Measurements from ENCODE around the gene TNFRSF19. TPM values are rescaled to one million over a fixed set of nuclear protein-coding genes. Genes with fewer than 3 reads are reported as not detected.

TNFRSF19 gene
- 1.6 and 5.8 TPM in 2 replicates for total RNA-seq

GRCh38 chr13:23570099-23570920 is at the start of gene TNFRSF19:
TSS of gene TNFRSF19 (plus strand) at chr13:23570412. CDS start at chr13:23590184, 19,772 bp downstream.

Other genes starting within 250 kb of the TNFRSF19 start
- gene SACS, start 136.7 kb upstream of the TNFRSF19 start, total RNA-seq, result 7.5 and 11.7 TPM in 2 replicates

All from pericardium fibroblast (primary cell).